Inflammatory macrophage treated with lipopolysaccharide for 4 hours (primary cell): Measurements from ENCODE around the gene CBR3.

Source experiments
- DNase-seq: peaks from one replicate; pipeline ENCODE4 v3.0.0-alpha.2; 2020

Gene CBR3

DNA sequence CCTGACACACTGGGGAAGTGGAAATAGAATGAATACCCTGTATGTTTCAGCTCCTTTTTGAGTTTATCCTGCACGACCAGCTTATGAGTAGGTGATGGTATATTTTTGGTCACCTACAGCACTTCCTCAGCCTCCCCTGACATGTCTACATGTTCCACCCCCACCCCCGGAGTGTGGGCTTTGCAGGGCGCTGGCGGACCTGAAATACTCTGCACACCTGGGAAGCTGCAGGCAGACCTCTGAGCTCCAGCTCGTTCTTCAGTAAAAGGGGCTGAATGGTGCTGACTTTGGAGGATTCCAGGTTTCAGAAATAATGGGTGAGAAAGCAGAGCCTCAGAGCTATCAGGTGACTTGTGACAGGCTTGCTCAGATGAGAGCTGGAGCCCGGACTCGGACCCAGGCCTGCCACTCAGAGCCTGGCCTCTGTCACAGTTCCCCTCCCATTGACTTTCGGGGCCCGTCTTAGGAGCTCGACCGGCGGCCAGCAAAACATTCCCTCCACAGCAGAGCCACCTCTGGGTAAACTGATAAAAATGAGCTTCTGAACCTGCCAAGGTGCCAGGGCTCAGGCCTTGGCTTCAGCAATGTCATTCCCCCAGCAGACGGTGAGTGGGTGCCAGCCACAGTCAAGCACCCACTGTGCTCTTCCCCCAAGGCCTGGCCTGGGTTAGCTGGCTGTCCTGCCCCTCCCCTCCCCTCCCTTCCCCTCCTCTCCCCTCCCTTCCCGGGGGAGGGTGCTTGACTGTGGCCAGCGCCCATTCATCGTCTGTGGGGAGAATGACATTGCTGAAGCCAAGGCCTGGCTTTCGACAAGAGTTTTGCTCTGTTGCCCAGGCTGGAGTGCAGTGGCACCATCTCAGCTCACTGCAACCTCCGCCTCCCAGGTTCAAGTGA is 51.9 kb downstream of the CBR3 start:
- DNase-seq, result no peak

DNA sequence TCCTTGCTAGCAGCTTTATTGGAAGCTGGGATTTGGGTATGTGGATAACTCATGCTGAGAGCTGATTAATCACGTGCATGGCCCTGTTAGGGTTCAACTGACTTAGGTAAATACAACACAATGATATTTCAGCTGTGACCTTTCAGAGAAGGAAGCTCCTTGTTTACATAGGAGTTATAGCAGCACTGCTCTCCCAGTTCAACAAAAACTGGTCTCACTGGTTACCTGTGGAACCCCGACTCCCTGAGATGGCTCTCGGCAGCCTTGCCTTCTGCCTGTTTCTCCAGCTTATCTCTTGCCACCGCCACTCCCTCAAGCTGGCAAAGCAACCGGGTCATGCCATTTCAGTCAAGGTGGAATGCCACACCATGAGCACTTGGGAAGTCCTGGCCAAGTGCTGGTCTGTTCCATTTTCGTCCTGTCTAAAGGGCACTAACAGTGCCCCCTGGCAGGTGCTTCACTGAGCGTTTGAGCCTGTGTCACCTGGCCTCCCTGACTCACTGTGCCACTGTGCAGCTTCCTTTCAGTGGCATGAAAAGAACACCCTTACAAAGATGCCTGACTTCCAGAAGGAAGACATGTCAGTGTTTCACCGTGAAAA is 53.3 kb downstream of the CBR3 start:
- no peak for DNase-seq

DNA sequence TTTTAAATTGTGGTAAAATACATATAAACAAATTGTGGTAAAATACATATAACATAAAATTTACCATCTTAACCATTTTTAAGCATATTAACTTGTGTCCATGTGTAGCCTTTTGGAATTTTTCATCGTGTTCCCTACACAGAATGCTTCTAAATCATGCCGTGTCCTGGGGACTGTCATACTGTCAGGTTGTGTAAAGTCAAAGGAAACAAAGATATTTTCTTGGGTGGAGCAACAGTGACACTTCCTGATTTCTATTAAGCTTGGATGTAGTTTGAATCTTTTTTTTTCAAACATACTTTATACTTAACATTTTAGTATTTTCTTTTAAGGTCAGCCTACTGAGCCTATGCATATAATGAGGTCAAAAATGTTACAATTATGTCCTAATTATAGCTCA is 54.1 kb downstream of the CBR3 start:
- DNase-seq, result peak; percentile 52

DNA sequence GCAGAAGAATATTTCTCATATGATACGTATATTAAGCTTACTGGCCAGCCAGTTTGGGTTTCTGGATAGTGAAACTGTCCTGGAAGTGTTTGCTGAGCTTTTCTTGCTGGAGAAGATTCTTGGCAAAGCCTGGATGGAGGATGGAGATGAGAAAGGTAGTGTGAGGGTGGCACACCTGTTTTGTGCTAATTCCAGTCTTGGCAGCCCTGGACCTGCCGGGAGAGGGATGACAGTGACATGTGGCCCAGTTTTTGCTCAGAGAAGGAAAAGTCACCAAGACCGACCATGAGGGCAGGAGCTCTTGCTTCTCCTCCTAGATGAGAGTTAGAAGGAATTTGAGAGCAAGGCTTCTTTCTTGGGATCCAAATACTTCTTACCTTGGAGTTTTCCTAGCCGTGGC is 55.9 kb downstream of the CBR3 start:
- no peak for DNase-seq

DNA sequence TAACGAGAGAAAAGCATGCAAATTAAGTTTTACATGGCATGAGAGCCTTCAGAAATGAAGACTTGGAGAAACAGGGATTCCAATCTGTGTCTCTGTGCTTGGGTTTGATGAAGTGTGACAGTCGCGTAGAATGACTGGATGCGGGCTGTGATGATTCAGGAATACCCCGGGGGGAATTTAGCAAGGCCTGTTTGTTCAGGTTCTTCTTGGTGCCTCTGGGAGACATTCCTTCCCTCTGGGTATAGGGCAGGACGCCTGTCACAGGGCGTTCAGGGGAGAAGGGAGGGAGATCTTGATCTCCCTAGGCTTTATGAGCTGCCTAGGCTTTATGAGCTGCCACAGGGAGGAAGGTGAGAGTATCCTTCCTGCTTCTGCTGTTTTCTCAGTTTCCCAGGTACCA is 58.3 kb downstream of the CBR3 start:
- DNase-seq, result no peak

DNA sequence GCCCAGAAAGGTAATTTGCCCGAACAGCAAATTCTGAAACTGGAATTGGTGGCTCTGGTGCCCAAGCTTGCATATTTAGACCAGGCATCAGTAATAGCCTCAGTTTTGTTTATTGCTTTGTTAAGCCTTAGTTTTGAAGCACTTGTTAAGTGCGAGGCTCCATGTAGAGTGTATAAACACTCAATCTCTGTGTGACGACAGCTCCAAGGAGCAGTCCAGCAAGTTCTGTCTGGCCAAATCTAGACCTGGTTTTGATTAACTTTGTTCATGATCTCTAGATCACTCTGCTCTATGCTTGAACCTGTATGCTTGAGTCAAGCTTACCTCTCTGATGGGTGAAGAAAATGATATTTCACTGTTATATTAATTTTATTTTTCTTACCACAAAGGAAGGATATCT is 59.1 kb downstream of the CBR3 start:
- no peak for DNase-seq

DNA sequence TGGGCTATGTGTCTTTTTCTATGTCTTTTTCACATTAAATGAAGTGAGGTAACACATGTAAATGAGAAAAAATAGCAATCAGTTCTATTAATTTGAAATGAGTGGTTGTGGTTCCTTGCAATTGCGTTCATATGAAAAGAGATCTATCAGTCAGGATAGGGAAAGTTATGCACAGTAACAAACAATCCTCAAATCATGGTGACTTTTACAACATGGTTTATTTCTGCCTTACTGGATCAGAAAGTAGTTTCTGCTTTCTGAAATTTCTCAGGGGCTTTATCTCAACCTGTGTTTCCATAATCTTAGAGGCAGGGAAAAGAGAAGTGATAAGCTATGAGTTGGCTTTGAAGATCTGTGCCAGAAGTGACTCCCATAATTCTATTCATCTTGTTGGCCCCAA is 60.7 kb downstream of the CBR3 start:
- DNase-seq, result no peak
